GM18519 (cell line): ENCODE data around the gene GRIK2.
A peak's percentile ranks its signal among the peaks of the same experiment; 100 is the strongest.
"Not testable (repeated sequence)": the region's sequence is repeated elsewhere in the genome, so short reads cannot be mapped to it uniquely, and the experiment has no call there.

Experiments used
- ATAC-seq: cut with Tn5 transposase; IDR thresholded peaks from one replicate; pipeline ENCODE4 v1.9.1; 2021; ENCODE audit warnings: mild to moderate bottlenecking, moderate library complexity; ENCODE audit not compliant: unreplicated experiment, low FRiP score

Gene GRIK2

DNA sequence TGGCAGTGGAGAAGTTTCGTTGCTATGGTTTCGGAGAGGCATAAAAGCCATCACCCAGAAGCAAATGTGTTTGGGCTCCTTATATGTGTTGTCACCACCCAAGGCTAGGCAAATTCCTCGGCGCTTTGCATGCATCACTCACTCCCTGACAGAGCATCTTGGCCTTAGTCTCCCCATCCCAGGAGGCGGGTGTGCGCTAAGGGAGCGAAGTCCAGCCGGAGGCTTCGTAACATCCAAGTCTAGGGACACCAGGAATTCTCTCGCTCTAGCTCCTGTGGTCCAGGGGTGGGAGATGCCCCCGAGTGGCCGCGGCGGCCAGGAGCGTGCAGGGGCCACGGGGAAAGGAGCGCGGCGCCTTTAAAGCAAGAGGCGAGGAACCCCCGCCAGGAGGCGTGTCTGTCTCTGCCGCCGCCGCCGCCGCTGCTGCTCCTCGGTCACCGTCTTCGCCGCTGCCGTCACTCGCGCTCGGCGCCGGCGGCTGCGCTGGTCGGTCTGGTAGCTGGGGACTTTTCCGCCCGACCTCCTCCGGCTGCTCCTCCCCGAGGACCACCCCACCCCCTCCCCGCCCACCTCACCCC, at the start of gene GRIK2:
TSS of gene GRIK2 (plus strand) at position 458 of the 578 bp plus-strand sequence.
- peak; percentile 43 for ATAC-seq

DNA sequence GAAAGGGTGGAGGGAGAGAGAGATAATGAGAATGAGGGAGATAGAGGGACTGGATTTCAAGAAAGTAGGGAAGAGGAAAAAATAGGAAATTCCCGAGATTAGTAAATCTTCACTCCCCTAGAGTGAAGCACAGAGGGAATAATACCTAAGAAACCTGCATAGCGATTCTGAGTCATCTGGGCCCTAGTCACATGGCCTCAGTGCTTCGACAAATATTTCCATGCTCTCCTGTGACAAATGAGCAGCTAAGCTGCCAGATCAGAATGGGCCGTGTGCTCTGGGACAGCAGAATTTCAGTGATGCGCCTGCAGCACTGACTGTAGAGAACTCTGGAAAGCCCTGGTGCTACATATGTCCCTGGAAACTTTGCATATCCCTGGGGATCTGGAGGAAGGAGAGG, 48.6 kb upstream of the GRIK2 start:
- ATAC-seq: no peak

DNA sequence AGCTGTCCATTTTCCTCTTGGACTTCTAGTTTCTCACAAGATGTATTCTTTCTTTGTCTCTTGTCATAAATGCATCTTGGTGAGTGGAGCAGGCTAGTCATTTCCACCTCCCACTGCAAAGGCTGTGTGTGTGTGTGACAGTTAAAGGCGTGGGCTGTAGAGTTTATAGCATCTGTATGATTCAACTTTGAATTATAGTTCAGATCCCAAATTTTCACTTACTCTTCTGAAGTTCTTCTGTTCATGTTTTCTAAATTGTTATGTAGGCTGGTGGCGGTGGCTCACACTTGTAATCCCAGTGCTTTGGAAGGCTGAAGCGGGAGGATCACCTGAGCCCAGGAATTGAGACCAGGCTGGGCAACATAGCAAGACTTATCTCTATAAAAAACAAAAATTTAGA, 44.7 kb upstream of the GRIK2 start:
- no peak for ATAC-seq

DNA sequence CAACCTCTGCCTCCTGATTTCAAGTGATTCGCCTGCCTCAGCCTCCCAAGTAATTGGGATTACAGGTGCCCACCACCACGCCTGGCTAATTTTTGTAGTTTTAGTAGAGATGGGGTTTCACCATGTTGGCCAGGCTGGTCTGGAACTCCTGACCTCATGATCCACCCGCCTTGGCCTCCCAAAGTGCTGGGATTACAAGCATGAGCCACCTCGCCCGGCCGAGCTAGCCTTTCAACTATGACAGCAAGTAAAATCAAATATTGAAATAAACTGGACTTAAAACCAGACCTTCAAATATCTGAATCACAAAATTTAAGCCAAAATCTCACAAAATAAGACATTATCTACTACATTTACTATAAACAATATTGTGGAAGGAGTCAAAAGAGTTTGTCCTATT, 42.9 kb upstream of the GRIK2 start:
- ATAC-seq: not testable (repeated sequence)

DNA sequence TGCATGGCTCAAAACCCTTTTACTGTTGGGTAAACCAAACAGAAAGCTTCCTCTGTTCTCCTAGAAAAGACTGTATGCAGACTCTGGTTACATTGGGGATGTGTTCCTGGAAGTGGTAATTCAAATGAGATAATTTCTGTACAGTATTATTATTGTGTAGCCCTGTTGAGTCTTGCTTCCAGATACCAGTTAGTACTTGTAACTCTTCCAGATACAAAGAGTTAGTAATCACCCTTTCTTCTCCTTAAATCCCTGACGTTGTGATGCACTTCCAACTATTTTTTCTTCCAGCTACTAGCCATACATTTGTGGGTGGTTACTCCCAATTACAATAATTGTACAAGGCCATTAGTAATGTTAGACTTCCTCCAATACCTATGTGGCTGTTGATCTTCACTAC, 42.3 kb upstream of the GRIK2 start:
- no peak for ATAC-seq

DNA sequence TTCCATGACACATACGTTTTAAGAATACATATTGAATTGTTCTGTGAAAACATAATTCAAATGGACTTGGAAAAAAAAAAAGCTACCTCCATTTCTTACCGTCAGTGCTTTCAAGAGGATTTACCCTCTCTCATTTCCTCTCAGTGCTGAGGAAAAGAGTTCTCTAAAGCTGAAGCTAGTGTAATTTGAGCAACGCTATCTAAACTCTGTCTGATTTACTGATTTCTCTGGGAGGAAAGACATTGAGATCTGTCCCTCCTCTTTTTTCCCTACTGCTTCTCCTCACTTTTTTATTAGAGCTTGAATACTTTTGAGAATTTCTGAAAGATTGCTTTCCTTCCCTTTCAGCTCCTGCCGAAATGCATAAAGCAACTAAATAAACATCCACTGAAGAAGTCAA, 41.2 kb upstream of the GRIK2 start:
- no peak for ATAC-seq

DNA sequence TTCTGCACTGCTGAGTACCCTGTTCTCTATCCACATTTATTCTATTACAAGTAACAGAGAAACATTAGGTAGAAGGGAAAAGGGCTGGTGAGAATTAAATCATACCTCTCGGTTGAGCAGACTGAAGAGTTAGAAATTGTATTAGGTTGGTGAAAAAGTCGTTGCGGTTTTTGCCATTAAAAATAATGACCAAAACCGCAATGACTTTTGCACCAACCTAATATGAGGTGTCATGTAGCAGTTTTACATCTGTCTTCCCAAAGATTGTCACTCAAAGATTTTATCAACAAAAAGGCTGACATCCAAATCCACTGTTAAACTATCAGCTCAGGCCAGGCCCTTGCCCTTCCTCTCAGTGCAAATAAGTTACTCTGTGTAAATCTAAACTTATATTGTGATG, 28.3 kb upstream of the GRIK2 start:
- ATAC-seq: no peak

DNA sequence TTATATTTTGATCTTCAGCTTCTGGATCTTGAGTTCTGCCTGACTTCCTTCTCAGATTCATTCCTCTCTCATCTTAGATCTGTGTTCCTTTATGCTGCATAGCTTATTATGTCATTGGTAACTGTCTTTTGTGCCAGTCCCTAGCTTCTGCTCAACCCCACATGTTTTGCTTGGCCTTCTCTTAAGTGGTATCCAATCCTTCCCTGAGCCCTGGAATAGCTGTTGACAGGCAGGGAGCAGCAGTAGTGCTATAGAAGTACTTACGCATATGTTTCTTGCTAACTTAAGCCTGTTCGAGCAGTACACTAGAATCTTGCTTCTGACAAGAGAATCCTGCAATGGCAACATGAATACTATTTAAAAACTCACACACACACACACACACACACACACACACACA, 13.6 kb upstream of the GRIK2 start:
- ATAC-seq: no peak

DNA sequence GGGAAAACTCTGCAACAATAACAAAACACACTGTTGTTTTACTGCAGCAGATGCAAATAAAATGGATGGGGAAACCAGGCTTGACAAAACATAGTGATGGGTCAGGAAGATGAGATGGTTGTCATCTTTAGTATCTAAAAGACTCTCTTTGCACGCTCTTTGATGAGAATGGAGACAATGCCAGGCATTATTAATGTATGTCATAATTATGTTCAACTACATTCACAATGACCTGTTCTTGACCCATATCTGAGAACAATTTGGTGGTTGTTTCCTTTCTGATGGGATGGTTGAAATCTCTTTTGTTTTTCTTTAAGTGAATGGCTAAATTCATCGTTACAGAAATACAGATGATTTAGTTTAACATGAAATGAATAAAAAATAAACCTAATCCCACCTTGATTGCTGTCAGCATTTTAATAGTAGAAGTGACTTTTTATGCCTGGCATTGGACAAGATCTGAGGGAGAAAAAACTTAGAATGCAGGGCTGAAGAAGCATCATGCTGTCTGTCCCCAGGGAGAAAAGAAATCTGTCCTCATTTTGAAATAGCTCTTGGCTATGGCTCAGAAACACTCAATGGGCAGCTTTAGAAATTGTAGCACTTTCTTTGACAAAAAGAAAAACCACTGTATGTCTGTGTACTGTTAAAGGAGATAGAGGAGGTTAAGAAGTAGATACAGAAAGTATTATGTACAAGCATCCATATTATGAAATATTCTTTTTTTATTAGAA, 12.4 kb upstream of the GRIK2 start:
- ATAC-seq: no peak

DNA sequence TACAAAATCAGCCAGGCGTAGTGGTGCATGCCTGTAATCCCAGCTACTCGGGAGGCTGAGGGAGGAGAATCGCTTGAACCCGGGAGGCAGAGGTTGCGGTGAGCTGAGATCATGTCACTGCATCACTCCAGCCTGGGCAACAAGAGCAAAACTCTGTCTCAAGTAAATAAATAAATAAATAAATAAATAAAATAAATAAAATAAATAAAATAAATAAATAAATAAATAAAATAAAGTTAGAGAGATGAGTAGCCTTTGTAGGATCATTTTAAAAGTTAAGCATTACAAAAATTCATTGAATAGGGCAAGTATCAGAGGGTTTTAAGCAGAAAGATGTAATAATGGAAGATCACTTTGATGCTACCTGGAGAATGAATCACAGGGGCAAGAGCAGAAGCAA, 9.8 kb upstream of the GRIK2 start:
- not testable (repeated sequence) for ATAC-seq

DNA sequence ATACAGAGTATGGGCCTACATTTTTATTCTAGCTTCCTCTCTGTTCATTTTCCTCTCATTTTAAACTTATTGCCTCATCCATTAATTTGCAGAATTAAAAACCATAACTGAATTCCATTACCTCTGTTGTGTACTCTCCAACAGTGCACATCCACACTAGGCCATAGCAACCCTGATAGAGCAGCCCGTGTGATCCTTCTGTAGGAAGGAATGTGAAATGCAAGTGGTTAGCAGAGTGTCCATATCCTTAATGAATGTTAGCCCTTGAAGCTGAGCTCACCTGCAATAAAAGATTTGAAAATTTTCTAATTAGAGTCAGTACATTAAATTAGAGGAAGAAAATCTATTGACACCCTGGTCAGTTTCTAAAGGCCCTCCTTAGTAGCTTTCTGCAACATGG, 6.5 kb upstream of the GRIK2 start:
- ATAC-seq: no peak

DNA sequence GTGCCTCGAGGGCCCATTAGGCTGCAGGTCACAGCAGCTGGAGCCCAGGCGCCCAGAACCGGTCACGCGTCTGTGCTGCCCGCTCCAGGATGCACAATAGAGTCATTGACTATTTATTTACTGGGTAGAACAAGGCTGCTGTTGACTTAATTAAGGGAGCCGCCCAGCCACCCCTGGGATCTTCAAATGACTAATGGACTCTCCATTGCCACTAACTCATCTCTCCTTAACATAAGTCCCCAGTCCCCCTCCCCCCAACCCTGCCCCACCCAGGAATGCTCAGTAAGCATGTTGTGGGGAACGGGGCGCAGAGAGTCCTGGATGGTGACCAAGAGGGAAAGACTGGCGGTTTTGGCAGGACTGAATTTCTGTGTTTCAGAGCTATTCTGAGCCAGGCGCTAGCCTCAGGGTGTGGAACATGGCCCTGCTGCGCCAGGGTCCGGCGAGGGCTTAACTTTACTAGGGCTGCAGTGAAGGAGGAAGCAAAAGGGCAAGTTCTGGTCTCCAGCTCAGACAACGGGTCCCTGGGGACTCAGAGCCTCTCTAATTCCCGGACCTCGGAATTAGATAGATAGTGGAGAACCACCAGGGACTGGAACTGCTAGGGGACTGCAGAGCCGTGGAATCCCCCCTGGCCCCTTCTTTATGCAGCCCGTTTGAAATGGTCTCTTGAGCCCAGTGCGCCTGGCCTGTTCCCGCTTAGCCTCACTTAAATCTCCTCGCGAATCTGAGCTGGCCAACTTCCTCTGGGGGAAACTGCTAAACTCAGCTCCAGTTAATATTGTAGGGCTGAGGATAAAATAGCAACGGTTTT, 1.5 kb upstream of the GRIK2 start:
- ATAC-seq: no peak

DNA sequence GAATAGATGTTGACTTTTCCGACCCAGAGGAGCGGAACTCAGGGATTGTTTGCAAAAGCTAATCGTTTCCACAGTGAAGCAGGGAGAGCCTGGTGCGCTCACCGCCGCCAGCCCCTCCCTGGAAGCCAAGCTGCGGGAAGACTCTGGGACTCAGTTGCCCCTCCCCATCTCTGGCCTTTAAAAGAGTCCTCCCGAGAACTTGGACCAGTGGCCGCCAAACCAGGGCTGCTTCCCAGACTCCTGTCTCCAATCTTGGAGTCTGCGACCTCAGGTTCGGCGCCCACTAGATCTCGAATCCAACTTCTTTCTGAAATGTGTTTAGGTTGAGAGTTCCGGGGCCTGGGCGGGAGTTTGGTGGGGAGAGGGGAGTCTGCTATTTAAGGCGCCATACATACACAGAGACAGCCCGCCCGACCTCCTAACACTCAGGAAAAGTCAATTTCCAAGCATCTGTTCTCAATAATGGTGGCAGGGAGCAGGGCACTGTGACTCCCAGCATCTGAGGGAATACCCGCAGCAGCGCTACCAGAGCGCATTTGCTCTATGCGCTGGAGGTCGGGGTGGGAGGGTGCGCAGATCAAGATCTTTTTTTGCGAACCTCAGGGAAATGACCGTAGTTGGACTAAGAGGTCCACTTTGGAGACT, 800 bp upstream of the GRIK2 start:
- no peak for ATAC-seq

DNA sequence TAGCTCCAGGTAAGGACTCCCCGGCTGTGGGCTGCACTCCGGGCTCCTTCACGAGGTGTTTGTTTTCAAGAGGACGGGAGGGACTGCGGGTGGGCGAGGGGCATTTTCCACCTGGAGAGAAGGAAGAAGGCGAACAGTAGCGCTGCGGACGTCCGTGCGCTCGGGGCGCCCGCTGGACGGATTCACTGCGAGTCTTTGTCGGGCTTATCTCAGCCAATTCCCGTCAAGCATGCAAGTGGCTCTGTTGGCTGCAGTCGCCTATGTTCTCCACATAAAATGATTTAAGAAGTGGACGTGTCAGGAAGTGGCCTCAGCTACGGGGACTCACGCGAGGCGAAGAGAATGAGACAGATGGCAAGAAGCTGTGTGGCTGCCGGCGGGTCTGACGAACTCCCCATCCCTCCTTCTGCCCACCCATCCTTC, 332 bp downstream of the GRIK2 start:
- no peak for ATAC-seq

DNA sequence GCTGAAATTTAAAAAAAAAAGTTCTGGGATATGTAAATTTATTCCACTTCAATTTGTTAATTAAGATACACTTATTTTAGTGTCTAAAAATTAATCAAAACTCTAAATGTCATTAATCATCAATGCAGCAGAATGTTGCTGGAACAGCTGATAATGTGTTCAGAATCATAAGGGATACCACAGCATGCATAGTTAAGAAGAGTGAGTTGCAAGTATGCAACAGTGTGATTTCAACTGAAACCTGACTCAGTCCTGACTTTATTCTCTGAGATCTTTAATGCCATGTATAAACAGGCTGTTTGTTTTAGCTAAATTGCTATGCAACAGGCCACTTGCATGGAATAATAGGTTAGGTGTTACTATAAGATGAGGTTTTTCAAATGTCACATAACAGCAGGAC, 1.4 kb downstream of the GRIK2 start:
- ATAC-seq: no peak

DNA sequence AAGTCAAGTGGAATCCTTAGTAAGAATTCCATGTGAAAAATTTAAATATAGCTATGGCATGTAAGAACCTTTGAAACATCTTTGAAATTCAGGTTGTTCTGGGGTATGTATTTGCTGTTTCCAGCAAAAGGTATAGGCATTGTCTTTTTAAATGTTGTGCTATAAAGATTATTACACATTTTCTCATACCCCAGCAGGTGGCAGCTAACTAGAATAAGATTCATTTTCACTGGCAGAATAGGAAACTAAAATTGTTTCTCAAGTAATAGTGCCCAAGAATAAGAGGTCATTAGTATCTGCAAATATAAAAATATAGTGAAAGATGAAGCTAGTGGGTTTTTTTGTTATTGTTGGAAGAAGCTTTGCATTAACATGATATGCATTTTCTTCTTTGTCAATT, 1.8 kb downstream of the GRIK2 start:
- ATAC-seq: no peak

DNA sequence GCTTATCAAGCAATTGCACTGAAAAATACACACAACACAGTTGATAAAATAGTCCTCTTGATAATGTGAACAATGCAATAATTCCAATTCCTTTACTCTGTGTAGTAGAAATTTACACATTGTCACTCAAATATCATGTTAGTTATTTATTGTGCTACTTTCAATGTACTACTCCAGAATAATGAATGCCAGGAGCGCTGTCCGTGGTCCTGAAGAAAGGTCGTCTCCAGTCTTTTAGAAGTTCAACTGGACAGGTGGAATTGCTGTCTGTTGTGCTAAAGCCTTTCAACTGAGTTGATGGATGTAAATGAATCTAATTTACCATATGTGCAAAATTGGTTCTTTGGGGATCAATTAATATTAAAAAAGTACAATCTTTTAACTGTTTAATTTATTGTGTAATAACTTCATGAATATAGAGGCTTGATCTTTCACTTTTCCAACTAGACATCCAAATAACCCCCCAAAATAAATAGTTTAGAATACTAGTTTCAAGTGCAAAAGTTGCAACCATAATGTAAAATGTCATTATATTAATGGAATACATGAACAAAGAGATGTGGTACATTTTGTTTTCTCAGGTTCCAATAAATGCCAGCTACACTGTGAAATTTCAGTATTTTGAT, 3.2 kb downstream of the GRIK2 start:
- ATAC-seq: no peak

DNA sequence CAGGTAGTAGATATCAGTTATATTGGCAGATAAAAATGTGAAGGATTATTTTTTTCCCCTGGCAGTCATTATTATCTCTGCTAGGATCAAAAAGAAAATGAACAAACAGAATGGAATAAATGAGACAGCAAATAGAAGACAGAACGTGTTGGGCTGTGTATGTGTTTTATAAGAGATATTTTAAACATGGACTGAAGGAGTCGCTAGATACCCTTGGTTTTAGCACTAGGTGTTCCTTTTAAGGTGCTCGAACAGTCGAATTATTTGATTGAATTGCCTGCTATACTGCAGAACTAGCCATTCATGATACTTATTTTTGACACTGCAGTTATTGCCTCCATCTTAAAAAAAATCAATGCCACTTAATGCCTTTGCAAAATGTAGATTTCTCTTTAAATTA, 3.7 kb downstream of the GRIK2 start:
- no peak for ATAC-seq

DNA sequence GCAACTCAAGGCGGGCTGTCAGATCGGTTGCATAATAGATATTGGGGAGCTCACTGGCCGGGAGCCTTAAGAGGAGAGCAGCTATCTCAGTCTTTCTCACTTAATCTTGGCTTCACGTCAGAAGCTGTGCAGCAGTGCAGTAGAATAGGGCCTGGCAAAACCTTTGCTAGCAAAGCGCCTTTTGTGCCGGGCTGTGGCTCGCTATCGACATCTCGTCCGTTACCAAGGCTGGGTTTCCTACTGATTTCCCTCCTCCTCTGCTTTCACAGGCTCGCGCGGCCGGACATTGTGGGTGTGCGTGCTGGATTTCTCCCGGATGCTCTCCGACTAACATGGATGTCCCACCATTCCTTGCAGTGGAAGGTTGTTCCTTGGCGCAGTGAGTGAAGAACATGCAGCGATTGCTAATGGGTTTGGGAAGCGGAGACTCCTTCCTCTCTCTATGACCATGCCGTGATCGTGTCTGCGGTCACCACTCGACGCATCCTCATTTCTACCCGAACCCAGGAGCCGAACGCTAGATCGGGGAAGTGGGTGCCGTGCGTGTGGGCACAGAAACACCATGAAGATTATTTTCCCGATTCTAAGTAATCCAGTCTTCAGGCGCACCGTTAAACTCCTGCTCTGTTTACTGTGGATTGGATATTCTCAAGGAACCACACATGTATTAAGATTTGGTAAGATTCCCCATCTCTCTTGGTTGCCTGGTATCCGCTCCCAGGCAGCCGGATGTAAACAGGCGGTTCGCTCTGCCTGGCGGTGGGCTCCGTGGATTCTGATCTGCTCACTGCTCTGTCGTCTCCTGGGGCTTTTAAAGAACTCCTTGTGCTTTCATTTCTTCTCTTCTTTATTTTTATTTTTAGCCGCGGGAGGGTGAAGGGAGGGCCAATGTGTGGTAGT, 5.5 kb downstream of the GRIK2 start:
- no peak for ATAC-seq
